ENCODE results near the gene SFRP2.

DNA sequence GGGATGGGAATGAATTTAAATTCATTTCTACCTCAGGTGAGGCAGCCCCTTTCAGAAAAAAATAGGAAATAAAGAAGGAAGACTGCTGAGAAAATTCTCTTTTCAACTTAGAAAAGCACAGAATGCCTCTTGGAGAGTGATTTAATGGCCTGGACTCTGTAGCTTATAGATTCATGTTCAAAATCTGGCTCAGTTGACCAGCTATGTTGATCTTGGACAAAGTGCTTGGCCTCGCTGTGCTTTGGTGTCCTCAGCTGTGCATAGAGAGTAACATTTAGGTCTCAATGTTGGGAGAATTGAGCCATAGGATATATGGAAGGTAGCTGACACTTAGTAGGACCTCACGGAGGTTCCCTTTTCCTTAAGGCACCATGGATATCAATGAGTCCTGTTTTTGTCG, 49.7 kb upstream of the SFRP2 start:
- no peak for TF ChIP-seq EZH2 (IDR thresholded peaks at IDR 0.05; ENCODE audit: borderline replicate concordance, low read length)
- TF ChIP-seq CTCF (conservative IDR thresholded peaks at IDR 0.05 in 1 of 2, IDR thresholded peaks at IDR 0.05 in 1 of 2; ENCODE audit: extremely low read depth in 1 of 2, insufficient read depth in 1 of 2, low read depth in 1 of 2, low read length in 2 of 2): no peak
